ENCODE results near the gene BPI.

The BPI gene

GRCh38 chr20:38267901-38268514, 35.9 kb upstream of the BPI start:
- Histone ChIP-seq H3K27ac (ENCODE audit: low read length) (no peak overlapping the region), H3K4me3 (ENCODE audit: low read length) (no peak overlapping the region), H3K27me3 (ENCODE audit: control insufficient read depth, insufficient read depth, low read length) (no peaks in the 10 kb centered on the region), H3K36me3 (ENCODE audit: control insufficient read depth, low read depth, low read length) (no peaks in the 10 kb centered on the region), H3K9ac (ENCODE audit: low read length) (no peak overlapping the region), H3K9me3 (ENCODE audit: control insufficient read depth, low read depth, low read length) (no peaks in the 10 kb centered on the region), H3K4me1 (ENCODE audit: control insufficient read depth, low read depth, low read length) (no peaks in the 10 kb centered on the region)

GRCh38 chr20:38269040-38269439, 34.9 kb upstream of the BPI start:
- H3K9ac ChIP-seq (ENCODE audit: low read length), result no peak overlapping the region
- no peak overlapping the region for H3K4me3 ChIP-seq (ENCODE audit: low read length)

GRCh38 chr20:38269715-38270114, 34.2 kb upstream of the BPI start:
- Histone ChIP-seq H3K4me1 (ENCODE audit: control insufficient read depth, low read depth, low read length) (no peaks in the 10 kb centered on the region), H3K27ac (ENCODE audit: low read length) (no peak overlapping the region), H3K4me3 (ENCODE audit: low read length) (no peak overlapping the region), H3K9me3 (ENCODE audit: control insufficient read depth, low read depth, low read length) (no peaks in the 10 kb centered on the region), H3K36me3 (ENCODE audit: control insufficient read depth, low read depth, low read length) (no peaks in the 10 kb centered on the region), H3K9ac (ENCODE audit: low read length) (no peak overlapping the region), H3K27me3 (ENCODE audit: control insufficient read depth, insufficient read depth, low read length) (no peaks in the 10 kb centered on the region)

More at GRCh38 chr20:38269040-38269439, 34.9 kb upstream of the BPI start:
- Histone ChIP-seq H3K4me1 (ENCODE audit: control insufficient read depth, low read depth, low read length) (no peaks in the 10 kb centered on the region), H3K27me3 (ENCODE audit: control insufficient read depth, insufficient read depth, low read length) (no peaks in the 10 kb centered on the region), H3K27ac (ENCODE audit: low read length) (no peak overlapping the region), H3K36me3 (ENCODE audit: control insufficient read depth, low read depth, low read length) (no peaks in the 10 kb centered on the region), H3K9me3 (ENCODE audit: control insufficient read depth, low read depth, low read length) (no peaks in the 10 kb centered on the region)

GRCh38 chr20:38270869-38271605, 32.9 kb upstream of the BPI start:
- H3K27me3 ChIP-seq (ENCODE audit: control insufficient read depth, insufficient read depth, low read length), result no peaks in the 10 kb centered on the region
- no peak overlapping the region for H3K27ac ChIP-seq (ENCODE audit: low read length)
- no peak overlapping the region for H3K9ac ChIP-seq (ENCODE audit: low read length)
- no peak overlapping the region for H3K4me3 ChIP-seq (ENCODE audit: low read length)
- H3K9me3 ChIP-seq (ENCODE audit: control insufficient read depth, low read depth, low read length), result no peaks in the 10 kb centered on the region
- no peaks in the 10 kb centered on the region for H3K36me3 ChIP-seq (ENCODE audit: control insufficient read depth, low read depth, low read length)
- no peaks in the 10 kb centered on the region for H3K4me1 ChIP-seq (ENCODE audit: control insufficient read depth, low read depth, low read length)

GRCh38 chr20:38271608-38272120, 32.3 kb upstream of the BPI start:
- no peaks in the 10 kb centered on the region for H3K9me3 ChIP-seq (ENCODE audit: control insufficient read depth, low read depth, low read length)
- H3K27ac ChIP-seq (ENCODE audit: low read length), result no peak overlapping the region
- no peaks in the 10 kb centered on the region for H3K36me3 ChIP-seq (ENCODE audit: control insufficient read depth, low read depth, low read length)
- no peaks in the 10 kb centered on the region for H3K4me1 ChIP-seq (ENCODE audit: control insufficient read depth, low read depth, low read length)
- H3K9ac ChIP-seq (ENCODE audit: low read length), result no peak overlapping the region
- no peak overlapping the region for H3K4me3 ChIP-seq (ENCODE audit: low read length)
- H3K27me3 ChIP-seq (ENCODE audit: control insufficient read depth, insufficient read depth, low read length), result no peaks in the 10 kb centered on the region

GRCh38 chr20:38272398-38272797, 31.6 kb upstream of the BPI start:
- no peak overlapping the region for H3K9ac ChIP-seq (ENCODE audit: low read length)
- H3K27ac ChIP-seq (ENCODE audit: low read length), result no peak overlapping the region
- H3K9me3 ChIP-seq (ENCODE audit: control insufficient read depth, low read depth, low read length), result no peaks in the 10 kb centered on the region
- H3K4me1 ChIP-seq (ENCODE audit: control insufficient read depth, low read depth, low read length), result no peaks in the 10 kb centered on the region
- no peak overlapping the region for H3K4me3 ChIP-seq (ENCODE audit: low read length)
- H3K36me3 ChIP-seq (ENCODE audit: control insufficient read depth, low read depth, low read length), result no peaks in the 10 kb centered on the region
- no peaks in the 10 kb centered on the region for H3K27me3 ChIP-seq (ENCODE audit: control insufficient read depth, insufficient read depth, low read length)

- H3K4me3 ChIP-seq (ENCODE audit: low read length), result no peak overlapping the region
- H3K4me1 ChIP-seq (ENCODE audit: control insufficient read depth, low read depth, low read length), result no peaks in the 10 kb centered on the region
- H3K27ac ChIP-seq (ENCODE audit: low read length), result no peak overlapping the region
- no peaks in the 10 kb centered on the region for H3K27me3 ChIP-seq (ENCODE audit: control insufficient read depth, insufficient read depth, low read length)
- H3K36me3 ChIP-seq (ENCODE audit: control insufficient read depth, low read depth, low read length), result no peaks in the 10 kb centered on the region
- no peaks in the 10 kb centered on the region for H3K9me3 ChIP-seq (ENCODE audit: control insufficient read depth, low read depth, low read length)
- no peak overlapping the region for H3K9ac ChIP-seq (ENCODE audit: low read length)
Observed at GRCh38 chr20:38272961-38273360, 31.0 kb upstream of the BPI start.

- Histone ChIP-seq H3K27ac (ENCODE audit: low read length) (no peak overlapping the region), H3K27me3 (ENCODE audit: control insufficient read depth, insufficient read depth, low read length) (no peaks in the 10 kb centered on the region), H3K4me1 (ENCODE audit: control insufficient read depth, low read depth, low read length) (no peaks in the 10 kb centered on the region), H3K4me3 (ENCODE audit: low read length) (no peak overlapping the region), H3K9ac (ENCODE audit: low read length) (no peak overlapping the region), H3K36me3 (ENCODE audit: control insufficient read depth, low read depth, low read length) (no peaks in the 10 kb centered on the region), H3K9me3 (ENCODE audit: control insufficient read depth, low read depth, low read length) (no peaks in the 10 kb centered on the region)
Observed at GRCh38 chr20:38275815-38276550, 28.0 kb upstream of the BPI start.

GRCh38 chr20:38277285-38277684, 26.7 kb upstream of the BPI start:
- Histone ChIP-seq H3K4me3 (ENCODE audit: low read length) (no peak overlapping the region), H3K36me3 (ENCODE audit: control insufficient read depth, low read depth, low read length) (no peaks in the 10 kb centered on the region), H3K9ac (ENCODE audit: low read length) (no peak overlapping the region), H3K4me1 (ENCODE audit: control insufficient read depth, low read depth, low read length) (no peaks in the 10 kb centered on the region), H3K27me3 (ENCODE audit: control insufficient read depth, insufficient read depth, low read length) (no peaks in the 10 kb centered on the region), H3K27ac (ENCODE audit: low read length) (no peak overlapping the region), H3K9me3 (ENCODE audit: control insufficient read depth, low read depth, low read length) (no peaks in the 10 kb centered on the region)

GRCh38 chr20:38277691-38278090, 26.3 kb upstream of the BPI start:
- H3K27ac ChIP-seq (ENCODE audit: low read length), result no peak overlapping the region
- H3K9ac ChIP-seq (ENCODE audit: low read length), result no peak overlapping the region
- H3K9me3 ChIP-seq (ENCODE audit: control insufficient read depth, low read depth, low read length), result no peaks in the 10 kb centered on the region
- no peaks in the 10 kb centered on the region for H3K4me1 ChIP-seq (ENCODE audit: control insufficient read depth, low read depth, low read length)
- H3K4me3 ChIP-seq (ENCODE audit: low read length), result no peak overlapping the region
- H3K27me3 ChIP-seq (ENCODE audit: control insufficient read depth, insufficient read depth, low read length), result no peaks in the 10 kb centered on the region
- H3K36me3 ChIP-seq (ENCODE audit: control insufficient read depth, low read depth, low read length), result no peaks in the 10 kb centered on the region

GRCh38 chr20:38278131-38278530, 25.8 kb upstream of the BPI start:
- Histone ChIP-seq H3K4me3 (ENCODE audit: low read length) (no peak overlapping the region), H3K36me3 (ENCODE audit: control insufficient read depth, low read depth, low read length) (no peaks in the 10 kb centered on the region), H3K9me3 (ENCODE audit: control insufficient read depth, low read depth, low read length) (no peaks in the 10 kb centered on the region), H3K27ac (ENCODE audit: low read length) (no peak overlapping the region), H3K4me1 (ENCODE audit: control insufficient read depth, low read depth, low read length) (no peaks in the 10 kb centered on the region), H3K27me3 (ENCODE audit: control insufficient read depth, insufficient read depth, low read length) (no peaks in the 10 kb centered on the region), H3K9ac (ENCODE audit: low read length) (no peak overlapping the region)
